HEK293T (cell line): ENCODE results near the gene IL1RAPL1.

Experiments used
- BHLHE40 ChIP-seq: fragments of 450-650 bp; IDR thresholded peaks from 2 replicates; pipeline ENCODE4 v1.6.1; 2016; ENCODE audit warnings: mild to moderate bottlenecking, moderate library complexity, borderline replicate concordance
- ELF4 ChIP-seq: fragments of 450-650 bp; IDR thresholded peaks from 2 replicates; pipeline ENCODE4 v1.6.1; 2017; ENCODE audit warnings: antibody characterized with exemption
- FOXA1 ChIP-seq: fragments of 450-650 bp; IDR thresholded peaks from 2 replicates; pipeline ENCODE4 v1.6.1; 2016; ENCODE audit warnings: mild to moderate bottlenecking
- FOXK2 ChIP-seq: fragments of 450-650 bp; IDR thresholded peaks from 2 replicates; pipeline ENCODE4 v1.6.1; 2016; ENCODE audit warnings: mild to moderate bottlenecking
- FOXM1 ChIP-seq: fragments of 450-650 bp; IDR thresholded peaks from 2 replicates; pipeline ENCODE4 v1.6.1; 2017; ENCODE audit warnings: mild to moderate bottlenecking, borderline replicate concordance
- HDGF ChIP-seq: fragments of 450-650 bp; IDR thresholded peaks from 2 replicates; pipeline ENCODE4 v1.6.1; 2017; ENCODE audit warnings: antibody characterized with exemption, borderline replicate concordance
- LEF1 ChIP-seq: fragments of 450-650 bp; IDR thresholded peaks from 2 replicates; pipeline ENCODE4 v1.6.1; 2017; ENCODE audit warnings: mild to moderate bottlenecking, borderline replicate concordance
- NFRKB ChIP-seq: fragments of 450-650 bp; IDR thresholded peaks from 2 replicates; pipeline ENCODE4 v1.6.1; 2016; ENCODE audit warnings: mild to moderate bottlenecking, moderate library complexity
- PKNOX1 ChIP-seq: fragments of 450-650 bp; IDR thresholded peaks from 2 replicates; pipeline ENCODE4 v1.6.1; 2016
- SP1 ChIP-seq: fragments of 450-650 bp; IDR thresholded peaks from 2 replicates; pipeline ENCODE4 v1.6.1; 2017
- TARDBP ChIP-seq: fragments of 450-650 bp; IDR thresholded peaks from 2 replicates; pipeline ENCODE4 v1.6.1; 2016
- ZNF384 ChIP-seq: fragments of 450-650 bp; IDR thresholded peaks from 2 replicates; pipeline ENCODE4 v1.6.1; 2016

GRCh38 chrX:29662101-29662500 is 1074.9 kb downstream of the IL1RAPL1 start:
- no peak for TF ChIP-seq ZNF384
- no peak for TF ChIP-seq TARDBP
- no peak for TF ChIP-seq PKNOX1
- no peak for TF ChIP-seq FOXM1
- TF ChIP-seq FOXK2, result no peak
- no peak for TF ChIP-seq SP1
- no peak for TF ChIP-seq HDGF
- TF ChIP-seq LEF1, result no peak
- no peak for TF ChIP-seq BHLHE40
- TF ChIP-seq ELF4, result no peak
- TF ChIP-seq FOXA1, result no peak
- no peak for TF ChIP-seq NFRKB
